ENCODE data around the gene LRRC14B.

DNA sequence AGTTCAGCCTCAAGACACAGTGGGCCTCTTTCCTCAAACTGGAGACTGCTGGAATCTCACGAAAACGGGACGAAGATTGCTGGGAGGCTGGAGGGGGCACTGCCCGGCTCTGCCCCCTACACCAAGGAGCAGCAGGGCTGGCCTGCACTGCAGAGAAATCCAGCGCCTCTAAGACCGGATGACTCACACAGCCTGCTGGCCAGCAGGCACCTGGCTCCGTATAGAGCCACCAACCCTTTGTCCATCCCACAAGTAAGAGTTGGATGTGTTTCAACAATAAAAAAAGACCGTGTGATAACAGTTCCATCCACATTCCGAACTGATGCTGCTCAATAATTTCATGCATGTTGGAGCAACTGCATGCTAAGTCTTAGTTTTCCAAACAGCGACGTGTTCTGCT lies 15.1 kb downstream of the LRRC14B start:
- TF ChIP-seq POLR2A (IDR thresholded peaks at IDR 0.05) = peak in 1 of 2 donors; percentile 29
- TF ChIP-seq, protein P1, sequence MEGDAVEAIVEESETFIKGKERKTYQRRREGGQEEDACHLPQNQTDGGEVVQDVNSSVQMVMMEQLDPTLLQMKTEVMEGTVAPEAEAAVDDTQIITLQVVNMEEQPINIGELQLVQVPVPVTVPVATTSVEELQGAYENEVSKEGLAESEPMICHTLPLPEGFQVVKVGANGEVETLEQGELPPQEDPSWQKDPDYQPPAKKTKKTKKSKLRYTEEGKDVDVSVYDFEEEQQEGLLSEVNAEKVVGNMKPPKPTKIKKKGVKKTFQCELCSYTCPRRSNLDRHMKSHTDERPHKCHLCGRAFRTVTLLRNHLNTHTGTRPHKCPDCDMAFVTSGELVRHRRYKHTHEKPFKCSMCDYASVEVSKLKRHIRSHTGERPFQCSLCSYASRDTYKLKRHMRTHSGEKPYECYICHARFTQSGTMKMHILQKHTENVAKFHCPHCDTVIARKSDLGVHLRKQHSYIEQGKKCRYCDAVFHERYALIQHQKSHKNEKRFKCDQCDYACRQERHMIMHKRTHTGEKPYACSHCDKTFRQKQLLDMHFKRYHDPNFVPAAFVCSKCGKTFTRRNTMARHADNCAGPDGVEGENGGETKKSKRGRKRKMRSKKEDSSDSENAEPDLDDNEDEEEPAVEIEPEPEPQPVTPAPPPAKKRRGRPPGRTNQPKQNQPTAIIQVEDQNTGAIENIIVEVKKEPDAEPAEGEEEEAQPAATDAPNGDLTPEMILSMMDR (IDR thresholded peaks at IDR 0.05 in 4 of 5, conservative IDR thresholded peaks at IDR 0.05 in 1 of 5) = no peak
